Prostate gland (tissue), 2 donors: Measurements from ENCODE around the gene GBX1.

ENCODE experiments used
- POLR2A ChIP-seq: fragments of 450-650 bp; IDR thresholded peaks from one replicate; pipeline ENCODE4 v1.6.1; 2016; ENCODE audit warnings: antibody characterized with exemption, mild to moderate bottlenecking
- POLR2AphosphoS5 ChIP-seq: sonication (generic); formaldehyde crosslinking; IDR thresholded peaks from one replicate; pipeline ENCODE4 v1.6.1; 2017; ENCODE audit warnings: antibody characterized with exemption
- TF ChIP-seq, protein P1 (sequence below), 4 experiments: fragments of 200-600 bp in 2 of 4; fragments of 450-650 bp in 2 of 4; sonication (generic) in 2 of 4; IDR thresholded peaks; 1 replicate in 3 of 4; 2 replicates in 1 of 4; pipeline ENCODE4 v1.5.1; 2016 to 2019; ENCODE audit warnings: antibody characterized with exemption in 4 of 4, mild to moderate bottlenecking in 2 of 4, moderate library complexity in 2 of 4

DNA sequence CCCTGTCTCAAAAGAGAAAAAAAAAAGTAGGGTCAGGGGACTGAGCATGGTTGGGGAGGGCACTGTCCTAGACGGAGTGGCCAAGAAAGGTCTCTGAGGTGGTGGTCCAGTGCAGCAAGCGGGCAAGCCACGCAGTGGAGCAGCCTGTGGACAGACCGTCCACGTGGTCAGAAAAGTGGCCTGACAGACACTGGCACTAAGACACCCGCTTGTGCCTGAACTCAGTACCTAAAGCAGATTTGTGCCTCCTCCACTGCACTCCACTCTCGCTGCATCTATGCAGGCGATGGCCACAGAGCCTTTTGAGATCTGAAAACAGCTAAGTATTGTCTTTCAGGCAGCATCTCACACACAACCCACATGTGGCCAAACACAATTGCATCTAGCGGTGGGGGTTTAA is 10.7 kb upstream of the GBX1 start:
- TF ChIP-seq POLR2A (no peak), POLR2AphosphoS5 (no peak)
- TF ChIP-seq, protein P1, sequence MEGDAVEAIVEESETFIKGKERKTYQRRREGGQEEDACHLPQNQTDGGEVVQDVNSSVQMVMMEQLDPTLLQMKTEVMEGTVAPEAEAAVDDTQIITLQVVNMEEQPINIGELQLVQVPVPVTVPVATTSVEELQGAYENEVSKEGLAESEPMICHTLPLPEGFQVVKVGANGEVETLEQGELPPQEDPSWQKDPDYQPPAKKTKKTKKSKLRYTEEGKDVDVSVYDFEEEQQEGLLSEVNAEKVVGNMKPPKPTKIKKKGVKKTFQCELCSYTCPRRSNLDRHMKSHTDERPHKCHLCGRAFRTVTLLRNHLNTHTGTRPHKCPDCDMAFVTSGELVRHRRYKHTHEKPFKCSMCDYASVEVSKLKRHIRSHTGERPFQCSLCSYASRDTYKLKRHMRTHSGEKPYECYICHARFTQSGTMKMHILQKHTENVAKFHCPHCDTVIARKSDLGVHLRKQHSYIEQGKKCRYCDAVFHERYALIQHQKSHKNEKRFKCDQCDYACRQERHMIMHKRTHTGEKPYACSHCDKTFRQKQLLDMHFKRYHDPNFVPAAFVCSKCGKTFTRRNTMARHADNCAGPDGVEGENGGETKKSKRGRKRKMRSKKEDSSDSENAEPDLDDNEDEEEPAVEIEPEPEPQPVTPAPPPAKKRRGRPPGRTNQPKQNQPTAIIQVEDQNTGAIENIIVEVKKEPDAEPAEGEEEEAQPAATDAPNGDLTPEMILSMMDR (IDR thresholded peaks at IDR 0.05) = no peak
